ENCODE results near the gene PARD3B.

GRCh38 chr2:204808494-204808893 is 263.2 kb downstream of the PARD3B start:
- TF ChIP-seq POLR2A (IDR thresholded peaks at IDR 0.05; ENCODE audit: low read length) (no peak), GATA1 (IDR thresholded peaks at IDR 0.05; ENCODE audit: low read depth, low read length) (no peak)

Measured in erythroblast (primary cell).